ENCODE results near the gene CCR6.

The CCR6 gene

DNA sequence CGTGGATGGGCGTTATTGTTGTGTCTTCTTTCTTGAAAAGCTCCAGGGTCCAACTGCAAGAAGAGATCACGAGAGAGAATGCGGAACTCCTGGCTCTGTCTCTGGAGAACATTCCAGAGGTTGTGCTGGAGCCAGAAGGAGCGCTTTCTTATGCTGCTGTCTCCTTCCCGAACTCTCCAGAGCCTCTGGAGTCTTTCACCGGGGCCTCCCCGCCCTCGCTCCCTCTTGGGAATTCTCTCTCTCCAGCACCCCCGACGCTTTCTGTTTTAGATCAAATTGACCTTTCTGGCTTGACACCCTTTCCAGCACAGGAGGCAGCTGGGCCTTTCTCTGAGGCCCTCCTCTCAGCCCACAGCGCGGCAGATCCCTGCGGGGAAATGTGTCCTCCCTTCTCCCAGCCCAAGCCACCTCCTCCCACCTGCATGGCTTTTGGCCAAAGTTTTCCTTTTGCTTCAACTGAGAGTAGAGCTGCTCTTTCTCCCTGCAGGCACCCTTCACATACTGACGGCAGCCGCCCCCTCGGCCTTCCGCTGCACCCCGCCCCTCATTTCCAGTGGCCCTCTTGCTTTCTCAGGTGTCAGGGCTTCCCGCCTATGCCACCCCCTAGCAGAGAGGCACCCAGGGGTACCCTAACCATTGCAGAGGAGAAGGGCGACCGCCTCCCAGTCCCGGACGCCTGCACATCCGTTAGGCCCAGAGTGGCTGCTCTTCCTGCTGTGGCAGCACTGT lies 6.6 kb upstream of the CCR6 start:
- Histone ChIP-seq H3K4me3 (replicated peaks; ENCODE audit: insufficient read depth, low read length) (no peak overlapping the region), H3K27ac (replicated peaks) (no peak overlapping the region), H3K27me3 (ENCODE audit: insufficient read depth, poor library complexity, severe bottlenecking) (no peaks in the 10 kb centered on the region)
- no peak for DNase-seq (ENCODE audit: low read depth in 1 of 2, low spot score in 1 of 2)
- TF ChIP-seq GABPA (IDR thresholded peaks at IDR 0.05; ENCODE audit: low read depth), result no peak

GRCh38 chr6:167116838-167117228 lies 6.1 kb upstream of the CCR6 start:
- Histone ChIP-seq H3K27me3 (ENCODE audit: insufficient read depth, poor library complexity, severe bottlenecking) (no peaks in the 10 kb centered on the region), H3K4me3 (replicated peaks; ENCODE audit: insufficient read depth, low read length) (no peak overlapping the region), H3K27ac (replicated peaks) (no peak overlapping the region)
- no peak for DNase-seq (ENCODE audit: low read depth in 1 of 2, low spot score in 1 of 2)
- TF ChIP-seq POLR2AphosphoS5 (IDR thresholded peaks at IDR 0.05; ENCODE audit: low read depth) (no peak), CTCF (IDR thresholded peaks at IDR 0.05; ENCODE audit: insufficient read depth, low read length) (no peak), GABPA (IDR thresholded peaks at IDR 0.05; ENCODE audit: low read depth) (no peak), SPI1 (IDR thresholded peaks at IDR 0.05; ENCODE audit: borderline replicate concordance, low read depth) (no peak)
- TF ChIP-seq, protein P1, sequence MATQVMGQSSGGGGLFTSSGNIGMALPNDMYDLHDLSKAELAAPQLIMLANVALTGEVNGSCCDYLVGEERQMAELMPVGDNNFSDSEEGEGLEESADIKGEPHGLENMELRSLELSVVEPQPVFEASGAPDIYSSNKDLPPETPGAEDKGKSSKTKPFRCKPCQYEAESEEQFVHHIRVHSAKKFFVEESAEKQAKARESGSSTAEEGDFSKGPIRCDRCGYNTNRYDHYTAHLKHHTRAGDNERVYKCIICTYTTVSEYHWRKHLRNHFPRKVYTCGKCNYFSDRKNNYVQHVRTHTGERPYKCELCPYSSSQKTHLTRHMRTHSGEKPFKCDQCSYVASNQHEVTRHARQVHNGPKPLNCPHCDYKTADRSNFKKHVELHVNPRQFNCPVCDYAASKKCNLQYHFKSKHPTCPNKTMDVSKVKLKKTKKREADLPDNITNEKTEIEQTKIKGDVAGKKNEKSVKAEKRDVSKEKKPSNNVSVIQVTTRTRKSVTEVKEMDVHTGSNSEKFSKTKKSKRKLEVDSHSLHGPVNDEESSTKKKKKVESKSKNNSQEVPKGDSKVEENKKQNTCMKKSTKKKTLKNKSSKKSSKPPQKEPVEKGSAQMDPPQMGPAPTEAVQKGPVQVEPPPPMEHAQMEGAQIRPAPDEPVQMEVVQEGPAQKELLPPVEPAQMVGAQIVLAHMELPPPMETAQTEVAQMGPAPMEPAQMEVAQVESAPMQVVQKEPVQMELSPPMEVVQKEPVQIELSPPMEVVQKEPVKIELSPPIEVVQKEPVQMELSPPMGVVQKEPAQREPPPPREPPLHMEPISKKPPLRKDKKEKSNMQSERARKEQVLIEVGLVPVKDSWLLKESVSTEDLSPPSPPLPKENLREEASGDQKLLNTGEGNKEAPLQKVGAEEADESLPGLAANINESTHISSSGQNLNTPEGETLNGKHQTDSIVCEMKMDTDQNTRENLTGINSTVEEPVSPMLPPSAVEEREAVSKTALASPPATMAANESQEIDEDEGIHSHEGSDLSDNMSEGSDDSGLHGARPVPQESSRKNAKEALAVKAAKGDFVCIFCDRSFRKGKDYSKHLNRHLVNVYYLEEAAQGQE (IDR thresholded peaks at IDR 0.05; ENCODE audit: insufficient replicate concordance, low read depth), result no peak

GRCh38 chr6:167118006-167118405 lies 4.9 kb upstream of the CCR6 start:
- DNase-seq (ENCODE audit: low read depth in 1 of 2, low spot score in 1 of 2), result no peak
- TF ChIP-seq POLR2AphosphoS5 (IDR thresholded peaks at IDR 0.05; ENCODE audit: low read depth) (no peak), SPI1 (IDR thresholded peaks at IDR 0.05; ENCODE audit: borderline replicate concordance, low read depth) (no peak), GABPA (IDR thresholded peaks at IDR 0.05; ENCODE audit: low read depth) (no peak), CTCF (IDR thresholded peaks at IDR 0.05; ENCODE audit: insufficient read depth, low read length) (no peak)
- TF ChIP-seq, protein P1 (IDR thresholded peaks at IDR 0.05; ENCODE audit: insufficient replicate concordance, low read depth), result no peak
- no peak overlapping the region for H3K27ac ChIP-seq (replicated peaks)

GRCh38 chr6:167118839-167119238 lies 4.1 kb upstream of the CCR6 start:
- H3K27ac ChIP-seq (replicated peaks), result no peak overlapping the region

More at GRCh38 chr6:167118006-167118405, 4.9 kb upstream of the CCR6 start:
- Histone ChIP-seq H3K27me3 (ENCODE audit: insufficient read depth, poor library complexity, severe bottlenecking) (no peaks in the 10 kb centered on the region), H3K4me3 (replicated peaks; ENCODE audit: insufficient read depth, low read length) (no peak overlapping the region)

More at GRCh38 chr6:167118839-167119238, 4.1 kb upstream of the CCR6 start:
- TF ChIP-seq SPI1 (IDR thresholded peaks at IDR 0.05; ENCODE audit: borderline replicate concordance, low read depth) (no peak), GABPA (IDR thresholded peaks at IDR 0.05; ENCODE audit: low read depth) (no peak), CTCF (IDR thresholded peaks at IDR 0.05; ENCODE audit: insufficient read depth, low read length) (no peak), POLR2AphosphoS5 (IDR thresholded peaks at IDR 0.05; ENCODE audit: low read depth) (no peak)
- TF ChIP-seq, protein P1 (IDR thresholded peaks at IDR 0.05; ENCODE audit: insufficient replicate concordance, low read depth), result no peak
- DNase-seq (ENCODE audit: low read depth in 1 of 2, low spot score in 1 of 2), result no peak
- H3K4me3 ChIP-seq (replicated peaks; ENCODE audit: insufficient read depth, low read length), result no peak overlapping the region
- H3K27me3 ChIP-seq (ENCODE audit: insufficient read depth, poor library complexity, severe bottlenecking), result no peaks in the 10 kb centered on the region
